8988T (cell line): ENCODE measurements around the gene C1QTNF9.
"Not testable (repeated sequence)": the region's sequence is repeated elsewhere in the genome, so short reads cannot be mapped to it uniquely, and the experiment has no call there.

ENCODE experiments used
- DNase-seq: peaks from one replicate; pipeline ENCODE4 v3.0.0; 2011

Gene C1QTNF9

DNA sequence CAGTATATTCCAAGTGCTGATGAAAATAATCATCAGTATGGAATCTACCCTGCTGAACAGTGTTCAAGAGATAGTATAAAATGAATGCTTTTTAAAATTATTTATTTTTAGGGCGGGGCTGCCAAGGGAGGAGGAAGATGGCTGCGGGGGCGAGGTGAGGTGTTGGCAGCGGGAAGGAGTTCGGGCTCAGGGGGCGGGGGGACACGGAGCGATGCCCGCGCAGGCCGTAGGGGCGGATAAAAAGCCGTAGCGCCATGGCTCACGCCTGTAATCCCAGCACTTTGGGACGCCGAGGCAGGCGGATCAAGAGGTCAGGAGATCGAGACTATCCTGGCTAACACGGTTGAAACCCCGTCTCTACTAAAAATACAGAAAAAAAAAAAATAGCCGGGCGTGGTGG lies 18.2 kb downstream of the C1QTNF9 start:
- not testable (repeated sequence) for DNase-seq

DNA sequence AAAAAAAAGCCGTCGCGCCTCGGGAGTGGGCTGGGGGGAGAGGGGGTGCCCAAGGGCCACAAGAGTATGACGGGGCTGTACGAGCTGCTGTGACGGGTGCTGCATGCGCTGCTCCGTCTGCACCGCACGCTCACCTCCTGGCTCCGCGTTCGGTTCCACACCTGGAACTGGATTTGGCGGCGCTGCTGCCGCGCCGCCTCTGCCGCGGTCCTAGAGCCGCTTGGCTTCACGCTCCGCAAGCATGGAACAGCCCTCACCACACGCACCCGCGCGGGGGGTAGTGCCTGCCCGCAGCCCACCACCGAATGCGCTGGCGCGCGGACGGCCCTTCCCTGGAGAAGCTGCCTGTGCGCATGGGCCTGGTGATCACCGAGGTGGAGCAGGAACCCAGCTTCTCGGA lies 18.8 kb downstream of the C1QTNF9 start:
- DNase-seq = no peak

DNA sequence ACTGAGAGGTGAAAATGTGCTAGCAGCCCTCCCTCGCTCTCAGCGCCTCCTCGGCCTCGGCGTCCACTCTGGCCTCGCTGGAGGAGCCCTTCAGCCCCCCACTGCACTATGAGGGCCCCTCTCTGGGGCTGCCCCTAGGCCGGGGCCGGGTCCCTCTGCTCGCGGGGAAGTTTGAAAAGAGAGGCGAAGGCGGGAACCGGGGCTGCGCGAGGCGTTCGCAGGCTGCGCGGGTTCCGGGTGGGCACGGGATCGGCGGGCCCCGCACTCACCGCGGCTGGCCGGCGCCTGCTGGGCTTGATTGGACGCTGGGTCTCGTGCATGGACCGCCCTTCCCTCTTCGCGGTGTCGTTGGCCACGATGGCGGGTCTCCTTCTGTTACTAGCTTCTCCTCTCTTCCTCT lies 29.3 kb downstream of the C1QTNF9 start:
- DNase-seq = no peak

DNA sequence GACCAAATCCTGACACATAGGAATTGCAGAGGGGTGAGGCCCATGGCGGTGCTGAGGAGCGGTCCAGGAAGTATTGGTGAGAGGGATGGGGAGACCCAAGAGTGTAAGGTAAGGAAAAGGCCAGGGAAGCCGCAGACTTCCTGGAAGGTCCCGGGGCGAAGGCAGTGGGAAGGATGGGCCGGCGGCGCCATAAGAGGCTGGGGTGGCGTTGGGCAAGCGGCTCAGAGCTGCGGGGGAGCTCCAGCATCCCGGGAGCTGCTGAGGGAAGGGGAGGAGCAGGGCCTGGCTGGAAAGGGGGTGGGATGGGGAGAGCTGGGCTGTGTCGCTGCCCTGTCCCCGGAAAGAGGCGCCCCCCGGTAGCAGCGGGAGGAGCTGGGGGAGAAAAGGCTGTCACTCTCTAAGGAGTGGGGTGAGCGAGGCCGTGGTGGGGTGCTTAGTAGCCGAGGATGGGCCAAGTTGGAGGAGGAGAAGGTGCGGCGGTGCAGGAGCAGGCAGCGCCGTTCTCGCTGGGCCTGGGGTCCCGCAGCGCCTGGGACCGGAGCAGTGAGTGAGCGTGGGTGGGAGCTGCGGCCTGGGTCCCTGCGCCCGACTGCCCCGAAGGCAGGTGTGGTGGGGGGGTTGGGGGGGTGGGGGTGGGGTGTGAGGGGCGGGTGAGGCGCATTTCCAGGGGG lies 30.7 kb downstream of the C1QTNF9 start:
- DNase-seq = no peak

DNA sequence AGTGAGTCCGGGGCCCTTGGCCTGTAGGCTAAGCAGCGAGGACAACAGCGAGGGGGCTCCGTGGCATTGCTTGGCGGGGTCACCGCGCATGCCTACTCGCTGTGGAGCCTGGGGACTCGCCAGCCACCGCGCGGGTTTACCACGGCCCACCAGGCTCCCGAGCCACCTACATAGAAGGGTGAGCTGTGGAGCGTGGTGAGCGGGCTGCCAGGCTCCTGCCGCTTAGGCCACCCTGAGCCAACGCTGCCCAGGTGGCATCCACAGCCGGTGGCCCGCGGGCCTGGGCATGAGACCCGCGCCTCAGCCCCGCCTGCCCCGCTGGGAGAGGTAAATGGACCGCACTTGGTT lies 31.2 kb downstream of the C1QTNF9 start:
- DNase-seq = no peak

DNA sequence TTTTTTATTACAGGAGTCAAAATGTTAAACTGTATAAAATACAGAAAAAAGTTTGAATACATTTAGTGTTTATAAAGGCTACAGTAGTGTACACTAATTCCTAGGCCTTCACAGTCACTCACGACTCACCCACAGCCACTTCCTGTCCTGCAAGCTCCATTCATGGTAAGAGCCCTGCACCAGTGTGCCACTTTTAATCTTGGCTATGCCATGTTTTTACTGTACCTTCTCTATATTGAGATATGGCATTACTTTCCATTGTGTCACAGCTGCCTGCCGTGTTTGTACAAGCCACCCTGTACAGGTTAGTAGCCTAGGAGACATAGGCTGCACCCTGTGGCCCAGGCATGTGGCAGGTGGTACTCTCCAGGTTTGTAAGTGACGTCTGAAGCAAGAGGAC lies 32.1 kb downstream of the C1QTNF9 start:
- DNase-seq = no peak

DNA sequence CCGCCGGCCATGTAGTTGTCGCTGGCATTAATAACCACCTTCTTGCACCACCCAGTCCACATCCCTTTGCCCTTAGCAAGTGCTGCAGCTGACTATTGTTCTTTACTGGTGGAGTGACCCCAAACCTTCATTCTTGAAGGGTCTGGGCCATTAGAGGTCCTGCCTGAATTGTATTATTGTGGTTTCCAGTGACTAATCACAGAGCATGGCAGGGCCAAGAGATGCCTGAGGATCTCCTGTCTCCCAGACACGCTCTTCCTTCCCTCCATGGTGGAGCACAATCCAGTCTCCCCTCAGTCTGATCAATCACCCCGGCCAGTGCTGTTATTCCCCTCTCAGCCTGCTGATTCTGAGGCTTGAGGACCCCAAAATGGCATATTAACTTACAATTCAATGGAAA lies 39.0 kb downstream of the C1QTNF9 start:
- no peak for DNase-seq

DNA sequence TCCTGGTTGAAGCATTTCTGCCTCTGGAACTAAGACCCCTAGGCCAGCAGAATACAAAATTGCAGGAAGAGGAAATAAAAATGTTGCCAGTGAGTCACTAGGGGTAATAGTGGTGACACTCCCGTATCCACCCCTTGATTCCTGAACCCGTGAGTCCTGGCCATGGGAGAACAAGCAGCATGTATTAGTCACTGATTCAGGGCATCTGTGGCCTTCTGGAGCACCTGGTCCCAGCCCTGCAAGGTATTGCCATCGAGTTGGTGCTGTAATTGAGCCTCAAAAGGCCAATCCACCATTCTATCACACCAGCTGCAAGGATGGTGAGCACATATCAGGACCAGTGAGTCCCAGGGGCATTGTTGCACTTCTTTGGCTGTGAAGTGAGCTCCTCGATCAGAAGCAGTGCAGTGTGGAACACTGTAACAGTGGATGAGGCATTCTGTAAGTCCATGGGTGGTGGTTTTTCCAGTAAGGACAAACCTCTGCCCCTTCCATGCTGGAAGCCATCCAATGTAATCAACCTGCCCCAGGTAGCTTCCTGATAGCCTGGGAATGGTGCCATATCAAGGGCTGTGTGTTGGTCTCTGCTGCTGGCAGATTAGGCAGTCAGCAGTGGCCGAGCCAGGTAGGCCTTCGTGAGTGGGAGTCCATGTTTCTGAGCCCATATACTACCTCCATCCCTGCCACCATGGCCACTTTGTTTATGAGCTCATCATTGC lies 39.6 kb downstream of the C1QTNF9 start:
- DNase-seq = no peak

DNA sequence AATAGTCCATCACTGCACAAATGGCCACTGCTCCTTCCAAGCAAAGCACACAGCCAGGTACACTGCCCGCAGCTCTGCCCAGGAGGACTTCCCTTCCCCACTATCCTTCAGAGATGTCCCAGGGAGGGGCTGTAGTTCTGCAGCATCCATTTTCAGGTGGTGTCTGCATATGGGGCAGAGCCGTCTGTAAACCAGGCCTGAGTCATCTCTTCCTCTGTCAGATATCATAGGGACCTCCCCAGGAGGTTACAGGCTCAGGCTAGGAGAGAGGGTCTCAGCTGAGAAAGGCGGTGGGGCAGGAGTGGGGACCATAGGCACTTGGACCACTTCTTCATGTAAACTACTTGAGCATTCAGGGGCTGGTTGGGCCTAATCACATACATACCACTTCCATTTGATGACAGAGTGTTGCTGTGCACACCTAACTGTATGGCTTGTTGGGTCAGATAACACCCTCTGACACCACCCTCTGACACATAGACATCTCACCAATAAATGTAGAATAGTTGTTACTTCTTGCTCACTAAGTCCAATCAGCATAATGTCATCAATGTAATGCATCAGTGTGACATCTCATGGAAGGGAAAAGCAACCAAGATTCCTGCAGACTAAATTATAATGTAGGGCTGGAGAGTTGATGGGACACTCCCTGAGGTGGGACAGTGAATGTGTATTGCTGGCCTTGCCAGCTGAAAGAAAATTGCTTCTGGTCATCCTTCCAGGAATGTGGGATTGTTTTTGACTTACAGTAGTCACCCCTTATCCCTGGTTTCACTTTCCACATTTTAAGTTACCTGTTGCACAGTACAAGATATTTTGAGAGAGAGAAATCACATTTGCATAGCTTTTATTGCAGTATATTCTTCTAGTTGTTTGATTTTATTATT lies 40.6 kb downstream of the C1QTNF9 start:
- not testable (repeated sequence) for DNase-seq

DNA sequence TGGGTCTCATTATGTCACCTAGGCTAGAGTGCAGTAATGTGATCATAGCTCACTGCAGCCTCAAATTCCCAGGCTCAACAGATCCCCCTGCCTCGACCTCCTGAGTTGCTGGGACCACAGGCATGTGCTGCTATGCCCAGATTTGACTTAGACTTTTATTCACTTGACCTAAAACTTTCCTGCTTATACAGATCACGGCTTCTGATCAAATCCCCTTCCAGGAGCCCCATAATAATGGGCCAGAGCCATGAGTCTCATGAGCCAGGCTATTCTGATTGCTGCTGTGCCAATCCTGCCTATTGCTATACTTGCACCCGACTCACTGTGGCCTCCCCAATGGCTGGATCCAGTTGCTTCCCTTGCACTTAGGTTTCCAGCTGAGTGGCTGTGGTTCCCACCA lies 42.0 kb downstream of the C1QTNF9 start:
- no peak for DNase-seq

DNA sequence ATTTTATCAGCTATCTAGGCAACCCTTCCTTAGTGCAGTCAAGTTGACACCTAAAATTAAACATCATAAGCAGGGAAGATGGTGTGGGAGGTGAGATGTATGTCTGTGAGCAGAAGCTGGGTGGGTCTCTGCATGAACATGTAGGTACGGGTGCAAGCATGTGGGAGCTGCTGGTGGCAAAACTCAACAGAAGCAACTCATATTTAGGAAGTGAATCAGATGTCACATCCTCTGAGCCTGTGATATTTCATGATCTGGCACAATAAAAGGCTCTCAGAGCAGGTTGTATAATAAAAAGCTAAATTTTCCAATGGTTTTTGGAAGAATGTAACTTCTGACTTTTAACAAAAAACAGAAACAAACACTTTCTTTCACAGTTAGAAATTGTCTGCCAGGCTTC lies 44.4 kb downstream of the C1QTNF9 start:
- DNase-seq = no peak

DNA sequence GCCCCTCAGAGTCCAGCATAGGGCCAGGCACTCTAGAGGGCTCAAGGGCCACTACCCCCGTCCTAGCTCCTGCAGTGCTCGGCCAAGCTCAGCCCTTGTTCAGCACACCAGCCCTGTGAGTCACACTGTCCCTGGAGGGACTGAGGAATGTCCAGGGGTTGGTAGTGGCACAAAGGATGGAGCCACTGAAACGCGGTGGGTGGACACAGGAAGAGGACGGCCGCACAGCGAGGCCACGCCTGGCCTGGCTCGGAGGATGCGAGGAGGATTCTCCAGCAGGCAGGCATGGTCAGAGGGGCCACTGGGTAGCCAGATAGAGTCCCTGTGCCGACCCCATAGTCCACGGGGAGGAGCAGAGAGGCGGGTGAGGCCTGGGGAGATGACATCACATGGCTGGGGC lies 45.7 kb downstream of the C1QTNF9 start:
- DNase-seq = no peak

DNA sequence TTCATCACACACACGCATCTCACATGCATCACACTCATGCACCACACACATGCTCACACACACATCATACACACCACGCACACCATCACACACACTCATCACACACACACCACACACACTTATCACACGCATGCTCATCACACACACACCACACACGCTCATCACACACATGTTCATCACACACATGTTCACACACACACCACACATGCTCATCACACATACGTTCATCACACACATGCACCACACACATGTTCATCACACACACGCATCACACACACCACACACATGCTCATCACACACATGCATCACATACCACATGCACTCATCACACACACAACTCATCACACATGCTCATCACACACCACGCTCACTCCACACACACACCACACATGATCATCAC lies 46.9 kb downstream of the C1QTNF9 start:
- no peak for DNase-seq

DNA sequence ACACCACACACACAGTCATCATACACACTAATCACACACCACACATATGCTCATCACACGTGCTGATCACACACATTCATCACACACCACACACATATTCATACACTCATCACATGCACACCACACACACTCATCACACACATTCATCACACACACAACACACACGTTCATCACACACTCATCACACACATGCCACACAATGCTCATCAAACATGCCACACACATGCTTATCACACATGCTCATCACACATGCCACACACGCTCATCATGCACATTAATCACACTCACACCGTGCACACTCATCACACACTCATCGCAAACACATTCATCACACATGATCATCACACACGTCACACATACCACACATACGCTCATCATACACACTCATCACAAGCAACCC lies 47.5 kb downstream of the C1QTNF9 start:
- DNase-seq = no peak

DNA sequence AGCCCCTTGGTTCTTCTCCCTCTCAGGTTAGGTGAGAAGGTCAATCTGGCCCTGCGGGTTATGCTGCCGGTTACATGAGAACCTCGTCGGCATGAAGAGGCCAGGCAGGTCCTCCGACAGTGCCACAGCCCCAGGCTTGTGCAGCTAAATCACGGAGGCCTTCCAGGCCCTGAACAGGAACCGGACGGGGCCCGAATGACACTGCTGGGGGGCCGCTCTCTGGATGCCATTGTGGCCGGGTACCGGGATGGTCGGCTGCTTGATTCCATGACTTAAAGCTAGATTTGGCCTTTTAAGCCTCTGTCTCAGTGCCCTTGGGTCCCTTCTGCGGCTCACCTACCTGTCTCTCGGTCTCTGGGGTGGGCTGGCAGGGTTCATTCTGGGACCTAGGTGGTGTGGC lies 48.4 kb downstream of the C1QTNF9 start:
- no peak for DNase-seq

DNA sequence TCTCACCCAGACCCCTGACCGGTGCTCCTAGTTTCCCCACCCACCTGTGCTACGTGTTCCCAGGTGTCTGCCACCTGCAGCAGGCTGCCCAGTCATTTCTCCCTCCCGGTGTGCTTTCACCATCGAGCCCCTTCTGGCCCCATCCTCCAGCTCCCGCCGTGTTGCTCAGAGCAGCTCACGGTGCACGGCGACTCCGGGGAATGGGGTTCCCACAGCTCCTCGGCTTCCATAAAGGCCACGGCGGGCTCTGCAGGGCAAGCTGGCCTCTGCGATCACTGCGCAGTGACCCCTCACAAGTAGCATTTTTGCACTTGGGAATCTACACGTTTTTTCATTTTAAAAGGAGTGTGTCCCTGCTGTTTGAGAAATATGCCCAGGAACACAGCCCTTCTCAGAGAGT lies 49.5 kb downstream of the C1QTNF9 start:
- DNase-seq = not testable (repeated sequence)

DNA sequence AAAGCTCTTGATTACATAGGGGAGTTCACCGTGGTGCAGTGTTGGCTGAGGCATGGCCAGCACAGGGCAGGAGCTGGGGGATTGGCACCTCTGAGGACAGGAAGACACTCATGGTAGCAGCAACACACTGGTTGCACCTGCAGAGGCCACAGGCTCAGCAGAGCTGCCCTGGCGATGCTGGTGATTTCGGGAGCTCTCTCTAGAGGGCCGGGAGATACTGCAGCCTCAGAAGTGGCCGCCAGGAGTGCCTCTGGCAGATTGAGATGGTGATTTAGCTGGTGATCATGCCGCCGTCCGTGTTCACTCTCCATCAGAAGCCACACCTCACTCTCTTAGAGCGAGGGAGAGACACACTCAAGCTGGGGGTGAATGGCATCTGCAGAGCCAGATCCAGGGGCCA lies 49.9 kb downstream of the C1QTNF9 start:
- DNase-seq = not testable (repeated sequence)

DNA sequence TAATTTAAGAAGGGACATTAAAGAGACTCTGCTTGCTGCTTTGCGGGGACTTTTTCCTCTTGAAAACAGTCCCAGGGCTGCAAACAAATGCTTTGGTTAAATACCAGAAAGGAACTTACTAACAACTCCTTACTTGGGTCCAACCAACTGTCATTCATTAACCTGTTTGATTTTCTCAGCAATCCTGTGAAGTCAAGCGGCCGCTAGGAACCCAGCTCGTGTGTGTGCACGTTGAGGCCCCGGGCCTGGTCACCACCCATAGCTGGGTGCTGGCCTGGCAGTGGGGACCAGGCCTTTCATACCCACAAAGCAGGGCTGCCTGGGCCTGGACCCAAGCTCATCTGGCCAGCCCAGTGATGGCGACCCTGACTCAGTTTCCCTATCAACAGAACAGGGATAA lies 50.7 kb downstream of the C1QTNF9 start:
- DNase-seq = no peak

DNA sequence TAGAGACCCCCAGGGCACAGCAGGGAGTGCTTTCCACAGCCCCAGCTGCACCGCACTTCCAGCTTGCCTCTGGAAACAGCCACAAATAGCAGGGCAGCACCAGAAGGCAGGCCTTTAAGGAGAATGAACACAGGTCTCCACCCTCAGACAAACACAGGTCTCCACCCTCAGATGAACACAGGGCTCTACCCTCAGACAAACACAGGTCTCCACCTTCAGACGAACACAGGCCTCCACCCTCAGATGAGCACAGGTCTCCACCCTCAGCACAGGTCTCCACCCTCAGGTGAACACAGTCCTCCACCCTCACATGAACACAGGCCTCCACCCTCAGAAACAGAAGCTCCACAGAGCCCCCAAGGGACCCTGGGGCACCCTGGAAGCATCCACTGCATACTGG lies 51.7 kb downstream of the C1QTNF9 start:
- DNase-seq = no peak

DNA sequence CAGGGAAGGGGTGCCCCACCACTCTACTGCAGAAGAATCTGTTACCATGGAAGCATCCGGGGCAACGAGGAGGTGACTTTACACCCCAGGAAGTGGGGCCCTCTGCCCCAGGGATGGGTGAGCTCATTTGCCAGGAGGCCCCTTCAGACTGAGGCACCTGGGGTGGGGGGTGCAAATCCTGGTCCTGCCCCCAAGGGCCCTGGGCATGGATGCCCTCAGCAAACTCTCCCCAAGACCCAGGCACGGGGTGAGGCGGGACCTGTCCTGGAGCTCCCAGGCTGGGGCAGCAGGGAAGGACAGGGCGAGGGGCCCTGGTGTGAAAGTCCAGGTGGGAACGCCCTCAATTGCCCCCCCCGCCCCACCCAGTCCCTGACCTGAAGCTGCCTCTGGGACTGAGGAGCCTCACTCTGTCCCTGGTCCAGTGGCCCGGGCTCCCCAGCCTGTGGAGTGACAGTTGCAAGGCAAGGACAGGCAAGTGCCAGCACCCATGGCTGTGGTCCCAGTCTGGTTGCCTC lies 52.5 kb downstream of the C1QTNF9 start:
- no peak for DNase-seq

DNA sequence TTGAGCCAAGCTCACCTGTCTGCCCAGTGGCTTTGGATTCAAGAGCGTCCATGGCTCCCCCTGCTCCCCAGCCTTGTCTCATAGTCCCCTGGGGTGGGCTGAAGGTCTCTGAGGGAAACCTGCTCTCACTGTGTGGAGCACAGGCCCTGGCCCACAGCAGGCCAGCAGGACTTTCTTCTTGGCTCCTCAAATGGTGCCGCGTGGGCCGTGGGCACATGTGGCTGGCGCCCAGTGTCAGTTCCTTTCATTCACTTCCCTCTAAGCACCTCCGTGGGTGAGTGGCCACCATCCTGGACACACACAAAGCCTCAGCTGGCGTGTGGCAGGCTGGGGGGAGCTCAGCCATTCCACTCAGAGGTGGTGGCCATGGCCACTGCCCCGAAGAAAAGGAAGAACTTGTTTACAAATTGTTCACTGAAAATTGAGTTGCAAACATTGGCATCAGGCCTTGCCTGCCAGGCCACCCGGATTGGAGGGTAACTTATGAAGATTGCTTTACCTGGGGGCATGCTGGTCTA lies 53.1 kb downstream of the C1QTNF9 start:
- no peak for DNase-seq

DNA sequence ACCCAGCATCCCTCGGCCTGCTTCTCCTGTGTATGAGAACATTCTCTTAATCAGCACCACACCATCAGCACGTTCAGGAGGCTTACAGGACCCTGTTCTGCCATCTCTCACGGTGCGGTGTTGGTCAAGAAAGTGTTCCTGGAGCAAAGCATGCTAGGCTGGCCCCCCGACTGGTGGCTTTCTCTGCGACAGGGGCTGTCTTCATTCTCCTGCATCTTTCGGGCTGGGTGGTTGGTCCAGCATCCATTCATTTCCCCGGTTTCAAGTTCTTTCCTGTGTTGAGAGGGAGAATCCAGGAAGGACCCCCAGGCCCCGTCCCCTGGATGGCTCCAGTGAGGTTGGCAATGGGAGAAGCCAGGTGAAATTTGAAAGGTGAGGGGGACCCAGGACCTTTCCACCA lies 55.8 kb downstream of the C1QTNF9 start:
- no peak for DNase-seq

DNA sequence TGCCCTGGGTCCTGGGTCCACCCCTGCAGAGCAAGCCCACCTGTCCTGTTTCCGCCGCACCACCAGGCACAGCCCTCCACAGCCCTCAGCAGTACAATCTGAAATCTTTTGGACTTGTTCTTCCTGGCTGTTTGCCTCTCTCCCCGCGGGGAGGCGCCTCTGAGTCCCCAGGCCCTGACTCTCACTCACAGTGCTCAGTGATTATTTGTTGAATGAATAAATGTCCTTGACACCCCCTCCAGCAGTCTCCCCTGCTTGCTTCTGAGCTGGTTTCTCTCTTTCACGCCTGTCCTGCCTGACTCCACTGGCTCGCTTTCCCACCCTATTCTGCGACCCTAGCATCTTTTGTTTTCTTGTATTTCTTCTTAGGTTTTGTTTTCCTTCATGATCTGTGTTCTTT lies 56.9 kb downstream of the C1QTNF9 start:
- DNase-seq = not testable (repeated sequence)

DNA sequence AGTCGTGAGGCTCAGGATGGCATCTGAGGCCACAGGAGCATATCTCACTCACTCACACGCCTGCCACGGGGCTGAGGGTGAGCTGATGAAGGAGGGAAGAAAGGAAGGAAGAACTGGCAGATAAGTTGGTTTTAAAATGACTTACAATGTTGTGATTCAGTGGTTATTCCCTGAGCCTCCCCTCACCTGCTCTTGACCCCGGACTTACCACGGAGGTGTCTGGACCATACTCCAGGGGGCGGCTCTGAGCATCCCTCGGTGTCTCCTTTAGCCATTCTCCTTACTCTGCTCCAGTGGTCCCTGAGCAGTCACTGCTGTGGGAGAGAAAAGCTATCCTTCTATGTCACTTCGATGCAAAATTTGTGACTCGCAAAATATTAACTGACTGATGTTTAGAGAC lies 61.9 kb downstream of the C1QTNF9 start:
- not testable (repeated sequence) for DNase-seq
